ENCODE data around the gene PMEPA1.
A peak's percentile ranks its signal among the peaks of the same experiment; 100 is the strongest.

The PMEPA1 gene

GRCh38 chr20:57621421-57622200 is 88.2 kb downstream of the PMEPA1 start:
- no peak for DNase-seq (ENCODE audit: low spot score)

- no peak for DNase-seq (ENCODE audit: low spot score)
Observed at GRCh38 chr20:57620999-57621398, 88.8 kb downstream of the PMEPA1 start.

DNA sequence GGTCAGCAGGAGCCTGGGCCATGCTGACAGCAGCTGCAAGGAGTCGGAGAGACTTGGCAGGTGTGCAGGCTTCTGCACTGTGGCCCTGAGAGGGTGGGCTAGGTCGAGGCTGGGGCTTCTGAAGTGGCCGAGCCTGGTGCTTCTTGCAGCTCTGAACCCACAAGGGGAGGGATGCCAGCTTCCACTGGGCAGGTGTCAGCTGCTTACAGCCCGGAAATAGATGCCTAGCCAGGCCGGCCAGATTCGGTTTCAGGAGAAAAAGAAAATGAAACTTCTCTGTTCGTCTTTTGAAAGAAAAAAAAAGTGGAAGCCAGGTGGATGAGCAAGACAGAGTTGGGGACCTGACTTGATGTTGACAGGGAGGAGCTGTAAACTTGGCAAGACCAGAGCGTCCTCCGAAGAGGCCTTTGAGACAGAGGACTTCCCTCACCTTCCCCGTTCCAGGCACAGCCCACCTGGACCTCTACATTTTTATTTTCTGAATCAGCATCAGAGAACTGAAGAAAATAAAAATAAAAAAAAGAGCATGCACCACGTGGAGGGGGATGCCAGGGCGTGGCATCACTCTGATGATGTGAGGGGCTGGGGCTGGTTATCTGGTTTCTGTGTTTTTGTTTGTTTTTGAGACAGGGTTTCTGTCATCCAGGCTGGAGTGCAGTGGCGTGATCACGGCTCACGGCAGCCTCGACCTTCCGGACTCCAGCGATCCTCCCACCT is 89.4 kb downstream of the PMEPA1 start, which contains the start of gene ZBP1:
TSS of gene ZBP1 (minus strand) at position 153 of the 717 bp plus-strand sequence. CDS start at position 22, 131 bp downstream.
- DNase-seq (ENCODE audit: low spot score) = peak; percentile 67

DNA sequence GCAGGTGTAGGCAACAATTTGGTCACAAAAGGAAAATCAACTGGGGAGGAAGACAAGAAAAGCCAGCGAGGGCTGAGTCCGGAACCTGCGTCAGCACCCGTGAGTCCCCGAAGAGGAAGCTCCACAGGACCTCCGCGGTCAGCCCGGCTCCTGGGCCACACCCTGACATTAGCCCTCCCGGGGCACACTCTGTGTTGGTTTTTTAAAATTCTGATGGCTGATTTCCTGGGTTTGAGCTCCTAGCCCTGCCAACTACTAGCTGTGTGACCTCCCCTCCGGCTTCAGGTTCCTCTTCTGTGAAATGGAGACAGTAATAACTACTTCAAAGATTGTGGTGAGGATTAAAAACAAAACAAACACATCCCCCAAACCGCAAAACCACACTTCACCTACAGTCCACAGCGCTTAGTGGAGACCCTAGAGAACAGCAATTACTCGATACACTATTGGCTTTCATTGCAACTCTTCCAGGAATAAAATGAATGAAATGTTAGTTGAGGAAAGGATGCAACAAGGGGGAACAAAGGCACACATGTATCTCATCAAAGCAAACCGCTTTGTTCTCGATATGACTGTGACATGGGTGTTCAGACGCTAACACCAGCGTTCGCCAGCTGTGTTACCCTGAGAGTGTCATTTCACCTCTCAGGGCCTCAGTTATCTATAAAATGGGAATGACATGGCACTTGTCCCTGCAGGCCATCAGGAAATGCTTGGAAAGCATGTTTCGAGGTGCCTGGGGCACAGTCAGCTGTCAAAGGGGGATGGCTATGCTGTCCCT is 90.6 kb downstream of the PMEPA1 start:
- DNase-seq (ENCODE audit: low spot score) = peak; percentile 73

DNA sequence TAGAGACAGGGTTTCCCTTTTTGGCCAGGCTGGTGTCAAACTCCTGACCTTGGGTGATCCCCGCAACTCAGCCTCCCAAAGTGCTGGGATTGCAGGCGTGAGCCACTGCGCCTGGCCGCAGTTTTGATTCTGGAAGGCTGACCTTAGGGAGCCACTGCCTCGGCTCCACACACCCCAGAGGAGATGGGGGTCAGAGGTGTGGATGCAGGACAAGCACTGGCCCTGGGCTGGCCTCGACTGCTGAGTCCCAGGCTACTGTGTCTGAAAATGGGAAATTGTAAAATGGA is 91.1 kb downstream of the PMEPA1 start:
- no peak for DNase-seq (ENCODE audit: low spot score)

- DNase-seq (ENCODE audit: low spot score) = no peak
Observed at GRCh38 chr20:57618091-57618763, 91.6 kb downstream of the PMEPA1 start.

DNA sequence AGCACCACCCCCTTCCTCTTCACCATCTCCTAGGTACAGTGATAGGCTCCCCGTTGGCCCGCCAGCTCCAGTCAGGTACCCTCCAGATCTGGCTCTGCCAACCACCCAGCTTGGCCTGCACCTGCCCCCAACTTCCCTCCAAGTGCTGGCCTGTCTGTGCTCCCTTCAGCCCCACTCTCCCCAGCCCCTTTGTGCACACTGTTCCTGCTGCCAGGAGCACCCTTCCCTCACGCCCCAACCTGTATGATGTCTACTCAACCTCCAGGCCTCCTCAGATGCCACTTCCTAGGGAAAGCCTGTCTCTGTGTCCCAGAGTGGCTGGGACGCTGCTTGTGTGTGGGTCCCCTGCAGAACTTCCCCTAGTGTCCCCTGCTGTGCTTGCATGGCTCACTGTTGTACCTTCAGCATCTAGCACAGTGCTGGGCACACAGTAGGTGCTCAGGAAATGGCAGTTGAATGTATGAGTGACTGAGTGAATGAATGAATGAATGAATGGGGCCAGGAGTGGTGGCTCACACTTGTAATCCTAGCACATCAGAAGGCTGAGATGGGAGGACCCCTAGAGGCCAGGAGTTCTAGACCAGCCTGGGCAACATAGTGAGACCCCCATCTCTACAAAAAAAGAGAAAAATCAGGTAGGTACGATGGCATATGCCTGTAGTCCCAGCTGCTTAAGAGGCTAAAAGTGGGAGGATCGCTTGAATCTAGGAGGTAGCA is 92.6 kb downstream of the PMEPA1 start:
- DNase-seq (ENCODE audit: low spot score) = no peak

- DNase-seq (ENCODE audit: low spot score) = no peak
Observed at GRCh38 chr20:57616143-57616951, 93.5 kb downstream of the PMEPA1 start.

DNA sequence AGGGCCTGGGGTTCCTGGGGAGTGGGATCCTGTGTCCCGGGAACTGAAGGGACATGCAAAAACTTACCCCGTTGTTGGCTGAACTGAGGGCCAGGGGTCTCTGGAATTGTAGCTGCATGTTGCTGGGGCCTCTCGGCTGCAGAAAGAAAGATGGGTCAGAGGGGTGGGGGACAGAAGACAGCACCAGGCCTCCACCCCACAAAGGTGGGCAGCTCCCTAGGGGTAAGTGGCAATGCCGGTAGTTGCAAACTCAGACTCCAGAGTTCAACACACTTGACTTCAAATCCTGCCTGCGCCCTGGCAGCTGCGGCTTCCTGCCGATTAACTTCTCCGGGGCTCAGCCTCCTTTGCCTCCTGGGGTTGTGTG is 94.4 kb downstream of the PMEPA1 start:
- no peak for DNase-seq (ENCODE audit: low spot score)

DNA sequence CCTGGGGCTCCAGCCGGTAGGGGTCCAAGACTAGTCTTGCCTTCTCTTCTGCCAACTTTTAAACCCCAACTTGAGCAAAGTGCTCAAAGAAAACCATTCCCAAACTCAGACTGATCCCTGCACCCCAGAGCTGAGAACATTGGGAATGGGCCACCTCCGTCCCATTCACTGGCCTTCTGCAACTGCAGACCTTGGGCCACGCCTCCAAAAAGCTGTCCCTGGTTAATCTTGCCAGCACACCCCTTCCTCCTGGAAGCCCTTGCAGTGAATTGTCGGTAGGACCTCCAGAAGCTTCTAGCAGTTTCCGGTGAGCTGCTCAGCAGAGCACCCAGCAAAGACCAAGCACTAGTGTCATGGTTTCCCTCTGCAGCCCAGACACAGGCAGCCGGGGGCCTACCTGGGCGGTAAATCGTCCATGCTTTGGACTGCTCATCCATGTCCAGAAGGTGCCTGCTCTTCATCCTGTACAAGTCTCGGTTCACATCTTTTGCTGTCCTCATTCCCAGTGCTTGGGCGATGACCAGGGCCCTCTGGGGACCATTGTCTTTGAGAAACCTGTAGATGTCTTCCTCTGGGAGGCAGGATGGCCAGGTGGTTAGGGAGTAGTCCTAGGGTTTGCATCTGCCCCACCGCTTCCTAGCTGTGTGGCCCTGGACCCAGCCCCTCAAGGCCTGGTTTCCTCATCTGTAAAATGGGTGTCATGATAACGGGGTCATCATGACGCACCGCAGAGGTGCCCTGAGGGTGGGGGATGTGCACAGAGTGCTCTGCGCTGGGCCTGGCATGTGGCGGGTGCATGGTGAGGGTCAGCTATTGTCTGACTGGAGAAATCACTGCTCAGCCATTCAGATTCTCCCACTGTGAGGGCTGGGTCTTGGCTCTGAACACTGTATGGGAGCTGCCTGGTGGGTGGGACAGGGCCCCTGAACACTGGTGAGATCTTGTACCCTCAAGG is 95.0 kb downstream of the PMEPA1 start:
- DNase-seq (ENCODE audit: low spot score) = no peak

DNA sequence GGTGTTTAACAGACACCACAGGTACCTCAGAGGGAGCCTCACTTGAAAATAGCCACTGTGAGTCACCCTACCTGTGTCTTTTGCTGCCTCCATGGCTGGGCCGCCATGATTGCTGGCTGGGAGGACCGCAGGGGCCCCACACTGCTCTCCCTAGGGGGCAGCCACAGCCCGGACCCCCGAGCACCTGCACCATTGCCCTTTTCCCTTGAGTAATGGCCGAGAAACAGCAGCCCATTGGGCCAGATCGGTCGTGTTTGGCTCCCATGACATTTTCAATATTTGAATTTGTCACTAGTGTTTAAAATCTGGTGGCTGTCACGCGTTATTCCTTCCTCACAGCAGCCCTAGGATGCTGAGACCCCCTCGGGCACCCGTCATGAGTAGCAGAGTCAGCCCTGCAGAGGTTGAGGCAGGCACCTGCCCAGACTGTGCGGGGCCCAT is 96.3 kb downstream of the PMEPA1 start:
- no peak for DNase-seq (ENCODE audit: low spot score)

- no peak for DNase-seq (ENCODE audit: low spot score)
Observed at GRCh38 chr20:57612916-57613315, 96.9 kb downstream of the PMEPA1 start.

- DNase-seq (ENCODE audit: low spot score) = no peak
Observed at GRCh38 chr20:57612436-57612835, 97.4 kb downstream of the PMEPA1 start.

- no peak for DNase-seq (ENCODE audit: low spot score)
Observed at GRCh38 chr20:57611586-57612311, 98.1 kb downstream of the PMEPA1 start.

DNA sequence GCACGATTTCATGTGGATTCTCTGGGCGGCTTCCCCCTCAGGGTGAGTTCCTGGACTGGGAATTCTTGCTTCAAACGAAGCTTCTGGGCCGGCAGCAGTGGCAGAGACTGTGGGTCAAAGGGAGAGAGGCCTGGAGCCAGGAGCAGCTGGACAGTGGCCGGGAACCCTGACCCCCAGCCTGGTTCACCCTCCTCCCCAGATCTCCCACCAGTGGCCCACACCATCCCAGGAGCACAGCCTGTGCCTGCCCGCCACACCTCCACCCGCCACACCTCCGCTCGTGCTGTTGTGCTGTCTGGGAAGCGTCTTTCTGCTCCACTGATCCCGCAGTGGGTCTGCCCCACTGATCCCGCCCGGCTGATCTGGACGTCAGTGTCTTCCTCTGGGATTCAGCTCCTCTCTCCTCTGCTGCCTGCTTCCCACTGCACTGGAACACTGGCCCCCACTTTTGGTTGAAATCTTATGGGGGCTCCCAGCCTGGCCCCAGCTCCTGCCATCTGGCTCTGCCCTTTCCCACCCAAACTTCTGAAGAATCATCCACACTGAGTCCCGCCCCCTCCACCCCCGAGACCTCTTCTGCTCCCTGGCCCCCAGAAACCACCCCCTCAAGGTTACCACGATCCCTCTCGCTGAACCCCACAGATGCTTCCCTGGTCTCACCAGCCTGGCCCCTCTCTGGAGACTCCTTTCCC is 99.4 kb downstream of the PMEPA1 start:
- no peak for DNase-seq (ENCODE audit: low spot score)

GRCh38 chr20:57609842-57610167 is 100.0 kb downstream of the PMEPA1 start:
- no peak for DNase-seq (ENCODE audit: low spot score)

DNA sequence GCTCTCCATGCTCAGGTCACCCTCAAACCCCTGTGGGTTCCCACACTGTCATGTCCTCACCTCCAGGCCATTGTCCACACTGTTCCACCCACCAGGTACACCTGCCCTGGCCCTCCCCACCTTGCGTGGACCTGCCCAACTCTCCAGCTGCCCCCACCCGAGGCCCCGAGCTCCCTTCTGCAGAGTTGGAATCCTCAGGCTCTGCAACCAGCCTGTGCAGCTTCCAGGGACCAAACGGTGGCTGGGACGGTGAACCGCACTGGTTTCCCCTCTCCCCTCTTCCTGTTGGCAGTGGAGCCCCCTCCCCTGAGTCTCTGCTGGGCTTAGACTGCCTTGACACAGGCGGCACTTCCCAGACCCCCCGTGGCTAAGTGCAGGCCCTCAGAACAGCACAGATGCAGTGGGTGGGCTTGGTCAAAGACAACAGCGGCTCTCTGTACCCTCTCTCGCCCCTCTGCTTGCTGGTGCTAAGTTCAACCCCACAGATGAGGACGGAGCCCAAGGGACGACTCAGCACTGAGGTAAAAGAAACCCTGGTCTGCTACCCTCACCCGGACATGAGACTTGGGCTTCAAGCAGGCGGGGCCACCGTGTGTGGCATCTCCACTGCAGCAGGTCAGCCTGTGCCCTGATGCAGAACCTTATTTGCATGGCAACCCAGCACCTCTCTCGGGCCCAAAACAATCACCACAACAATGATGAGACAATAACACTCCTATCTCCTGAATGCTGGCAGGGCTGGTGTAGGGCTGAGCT is 100.6 kb downstream of the PMEPA1 start:
- DNase-seq (ENCODE audit: low spot score) = no peak

- DNase-seq (ENCODE audit: low spot score) = no peak
Observed at GRCh38 chr20:57608516-57608915, 101.3 kb downstream of the PMEPA1 start.
